Measurements from ENCODE around the gene TLCD2.
A peak's percentile ranks its signal among the peaks of the same experiment; 100 is the strongest.
"Not testable (repeated sequence)": the region's sequence is repeated elsewhere in the genome, so short reads cannot be mapped to it uniquely, and the experiment has no call there.

The TLCD2 gene

GRCh38 chr17:1727876-1728630, 17.9 kb upstream of the TLCD2 start:
- H3K4me3 ChIP-seq (ENCODE audit: low read depth, low read length), result no peak overlapping the region
- no peak for TF ChIP-seq CTCF (IDR thresholded peaks at IDR 0.05; ENCODE audit: borderline replicate concordance, insufficient read depth, low read depth, low read length)

GRCh38 chr17:1727258-1727789, 17.1 kb upstream of the TLCD2 start:
- no peak overlapping the region for H3K4me3 ChIP-seq (ENCODE audit: low read depth, low read length)
- no peak for TF ChIP-seq CTCF (IDR thresholded peaks at IDR 0.05; ENCODE audit: borderline replicate concordance, insufficient read depth, low read depth, low read length)

GRCh38 chr17:1726626-1727257, 16.6 kb upstream of the TLCD2 start:
- H3K4me3 ChIP-seq (ENCODE audit: low read depth, low read length), result no peak overlapping the region
- TF ChIP-seq CTCF (IDR thresholded peaks at IDR 0.05; ENCODE audit: borderline replicate concordance, insufficient read depth, low read depth, low read length), result no peak

GRCh38 chr17:1725642-1726511, 15.7 kb upstream of the TLCD2 start:
- H3K4me3 ChIP-seq (ENCODE audit: low read depth, low read length), result peak overlapping the region; percentile 88
- TF ChIP-seq CTCF (IDR thresholded peaks at IDR 0.05; ENCODE audit: borderline replicate concordance, insufficient read depth, low read depth, low read length), result no peak

GRCh38 chr17:1724869-1725641, 14.9 kb upstream of the TLCD2 start:
- H3K4me3 ChIP-seq (ENCODE audit: low read depth, low read length), result peak overlapping the region; percentile 88
- TF ChIP-seq CTCF (IDR thresholded peaks at IDR 0.05; ENCODE audit: borderline replicate concordance, insufficient read depth, low read depth, low read length), result no peak

GRCh38 chr17:1724351-1724868, 14.2 kb upstream of the TLCD2 start, which contains the start of gene WDR81:
WDR81 (plus strand) TSS chr17:1724704; CDS start chr17:1724960, 256 bp downstream.
- H3K4me3 ChIP-seq (ENCODE audit: low read depth, low read length), result peak within 1 kb of the TSS; percentile 88
- TF ChIP-seq CTCF (IDR thresholded peaks at IDR 0.05; ENCODE audit: borderline replicate concordance, insufficient read depth, low read depth, low read length), result no peak

- H3K4me3 ChIP-seq (ENCODE audit: low read depth, low read length), result not testable (repeated sequence)
Measured at GRCh38 chr17:1722022-1722421, 11.8 kb upstream of the TLCD2 start.
